Activated CD4-positive, CD25-positive, alpha-beta regulatory T cell (primary cell): ENCODE measurements around the gene FGFR3.

Experiments
- DNase-seq, 4 experiments: peaks; one replicate each; lab custom pipeline; 2025; lab: John Stamatoyannopoulos, UW

FGFR3 gene

GRCh38 chr4:1770791-1771231, 22.3 kb upstream of the FGFR3 start:
- DNase-seq, result no peak

GRCh38 chr4:1771555-1772305, 21.4 kb upstream of the FGFR3 start:
- no peak for DNase-seq

- DNase-seq, result no peak
Observed at GRCh38 chr4:1772853-1773538, 20.1 kb upstream of the FGFR3 start.

DNA sequence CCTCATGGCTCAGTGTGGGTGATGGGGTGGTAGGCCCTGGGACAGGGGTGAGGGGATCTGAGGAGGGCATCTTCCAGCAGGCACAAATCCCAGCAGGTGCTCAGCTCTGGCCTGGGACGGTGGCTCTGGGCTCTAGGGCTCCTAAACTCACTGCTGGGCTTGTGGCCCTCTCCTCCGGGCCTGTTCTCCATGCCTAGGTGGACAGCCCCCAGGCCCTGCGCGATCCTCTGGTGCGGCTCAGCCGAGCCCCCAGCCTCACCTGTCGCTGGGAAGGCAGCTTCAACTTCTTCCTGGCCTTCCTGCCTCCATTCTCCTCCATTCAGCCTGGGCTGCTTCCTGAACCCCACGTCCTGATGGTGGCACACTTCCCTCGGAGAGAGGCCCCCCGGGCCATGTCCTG, 19.3 kb upstream of the FGFR3 start:
- DNase-seq, result no peak

- DNase-seq, result no peak
Observed at GRCh38 chr4:1775731-1776500, 17.2 kb upstream of the FGFR3 start.

GRCh38 chr4:1776521-1777161, 16.5 kb upstream of the FGFR3 start:
- DNase-seq, result no peak

DNA sequence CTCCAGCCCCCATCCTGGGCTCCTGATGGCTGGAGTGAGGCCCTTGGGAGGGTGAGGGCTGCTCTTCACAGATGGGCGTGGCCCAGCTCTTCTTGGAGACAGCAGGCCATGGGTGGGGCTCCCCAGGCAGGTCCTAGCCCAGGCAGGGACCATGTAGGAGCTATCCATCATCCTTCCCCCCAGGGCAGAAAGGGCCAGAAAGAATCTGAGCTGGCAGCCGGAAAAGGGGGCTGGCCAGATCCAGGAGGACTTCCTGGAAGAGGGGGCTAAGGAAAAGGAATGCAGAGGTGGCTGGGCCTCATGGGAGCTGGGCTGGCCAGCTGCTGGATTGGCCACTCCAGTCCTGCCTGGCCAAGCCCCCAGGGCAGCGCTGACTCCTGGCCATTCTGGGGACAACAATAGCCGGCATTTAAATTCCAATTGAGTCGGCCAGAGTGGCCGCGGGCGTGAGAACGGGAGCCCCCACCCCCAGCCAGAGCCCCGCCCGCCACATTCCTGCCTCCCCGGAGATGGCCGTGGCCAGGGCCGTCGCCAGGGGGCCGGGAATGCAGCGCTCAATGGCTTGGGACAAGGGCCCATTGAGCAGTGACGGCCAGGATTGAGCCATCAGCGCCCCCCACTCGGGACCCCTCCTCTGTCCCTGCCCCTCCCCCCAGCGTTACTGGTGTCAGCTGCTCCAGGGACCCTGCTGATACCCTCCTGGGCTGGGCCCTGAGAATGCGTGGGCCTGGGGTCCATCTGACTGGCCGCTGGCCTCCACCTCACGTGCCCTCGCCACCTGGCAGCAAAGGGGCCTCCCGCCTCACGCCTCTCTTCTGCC, 15.1 kb upstream of the FGFR3 start:
- no peak for DNase-seq

- no peak for DNase-seq
Observed at GRCh38 chr4:1778642-1779392, 14.3 kb upstream of the FGFR3 start.

GRCh38 chr4:1779588-1780382, 13.3 kb upstream of the FGFR3 start:
- DNase-seq, result no peak

DNA sequence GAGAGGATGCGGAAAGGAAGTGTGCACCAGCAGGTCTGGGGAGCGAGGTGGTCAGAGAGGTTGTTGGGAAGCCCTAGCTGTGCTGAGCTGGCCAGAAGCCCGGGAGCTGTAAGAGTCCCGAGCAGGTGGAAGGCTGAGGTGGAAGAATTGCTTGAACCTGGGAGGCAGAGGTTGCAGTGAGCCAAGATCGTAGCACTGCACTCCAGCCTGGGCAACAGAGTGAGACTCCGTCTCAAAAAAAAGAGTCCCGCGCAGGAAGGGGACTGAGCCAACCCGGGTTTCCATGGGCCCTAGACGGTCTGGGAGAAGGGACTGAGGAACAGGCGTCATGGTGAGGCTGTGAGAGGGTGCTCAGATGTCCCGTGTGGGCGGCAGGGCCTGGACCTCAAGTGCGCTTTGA, 12.7 kb upstream of the FGFR3 start:
- no peak for DNase-seq

DNA sequence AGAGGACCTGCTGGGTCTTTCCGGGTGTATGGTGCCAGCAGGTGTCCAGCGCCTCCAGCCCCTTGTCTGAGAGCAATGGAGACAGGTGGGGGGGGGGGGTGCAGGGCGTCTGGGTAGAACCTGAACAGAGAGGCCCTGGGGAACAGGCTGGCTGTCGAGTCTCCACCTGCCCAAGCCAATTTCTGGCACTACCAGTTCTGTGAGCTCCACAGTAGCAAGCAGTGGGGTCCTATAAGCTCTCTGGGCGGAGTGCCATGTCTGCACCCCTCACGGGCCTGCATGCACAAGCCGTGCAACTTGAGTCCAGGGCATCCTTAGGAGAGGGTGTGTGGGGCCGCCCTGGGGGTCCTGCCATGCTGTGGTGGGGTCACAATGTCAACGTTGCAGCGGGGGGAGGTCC, 10.1 kb upstream of the FGFR3 start:
- no peak for DNase-seq

GRCh38 chr4:1783970-1784369, 9.1 kb upstream of the FGFR3 start:
- no peak for DNase-seq

- DNase-seq, result no peak
Observed at GRCh38 chr4:1784395-1784788, 8.7 kb upstream of the FGFR3 start.

DNA sequence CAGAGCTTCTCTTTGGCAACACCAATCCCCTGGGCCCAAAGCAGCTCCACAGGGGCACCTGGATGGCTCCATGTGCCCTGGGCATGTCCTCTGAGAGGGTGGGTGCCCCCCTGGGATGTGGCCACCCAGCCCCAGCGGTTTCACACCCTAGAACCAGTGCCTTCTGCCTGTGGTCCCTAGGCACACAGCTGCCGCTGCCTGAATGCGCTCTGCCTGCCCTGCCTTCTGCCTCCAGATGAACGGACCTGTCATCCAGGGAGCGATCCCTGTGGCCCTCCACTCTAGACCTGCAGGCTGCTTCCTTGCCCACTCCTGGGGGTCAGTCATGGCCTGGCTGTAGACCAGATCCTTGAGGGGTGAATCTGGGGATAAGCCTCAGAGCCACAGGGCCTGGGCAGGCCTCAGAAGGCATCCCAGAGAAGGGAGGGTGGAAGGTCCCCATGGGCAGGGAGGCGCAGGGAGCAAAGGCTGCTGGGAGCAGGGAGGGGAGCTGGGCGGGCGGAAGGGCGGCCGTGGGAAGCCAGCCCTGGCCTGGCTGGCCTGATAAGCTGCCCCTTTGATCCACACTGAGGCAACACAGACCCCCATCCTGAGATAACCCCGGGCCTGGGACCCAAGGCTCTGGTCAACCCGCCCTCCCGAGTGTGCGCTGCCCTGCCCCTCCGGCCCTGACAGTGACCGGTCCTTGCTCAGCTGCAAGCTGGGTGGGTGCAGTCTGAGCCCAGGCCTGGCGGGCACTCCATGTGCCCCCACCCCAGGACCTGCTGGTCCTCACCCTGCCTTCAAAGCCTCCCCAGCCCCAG, 8.1 kb upstream of the FGFR3 start:
- DNase-seq, result no peak

- DNase-seq, result no peak
Observed at GRCh38 chr4:1785592-1785991, 7.5 kb upstream of the FGFR3 start.

- no peak for DNase-seq
Observed at GRCh38 chr4:1786544-1787362, 6.3 kb upstream of the FGFR3 start.

- no peak for DNase-seq
Observed at GRCh38 chr4:1787411-1788077, 5.5 kb upstream of the FGFR3 start.
